Measurements from ENCODE around the gene CCDC106.

DNA sequence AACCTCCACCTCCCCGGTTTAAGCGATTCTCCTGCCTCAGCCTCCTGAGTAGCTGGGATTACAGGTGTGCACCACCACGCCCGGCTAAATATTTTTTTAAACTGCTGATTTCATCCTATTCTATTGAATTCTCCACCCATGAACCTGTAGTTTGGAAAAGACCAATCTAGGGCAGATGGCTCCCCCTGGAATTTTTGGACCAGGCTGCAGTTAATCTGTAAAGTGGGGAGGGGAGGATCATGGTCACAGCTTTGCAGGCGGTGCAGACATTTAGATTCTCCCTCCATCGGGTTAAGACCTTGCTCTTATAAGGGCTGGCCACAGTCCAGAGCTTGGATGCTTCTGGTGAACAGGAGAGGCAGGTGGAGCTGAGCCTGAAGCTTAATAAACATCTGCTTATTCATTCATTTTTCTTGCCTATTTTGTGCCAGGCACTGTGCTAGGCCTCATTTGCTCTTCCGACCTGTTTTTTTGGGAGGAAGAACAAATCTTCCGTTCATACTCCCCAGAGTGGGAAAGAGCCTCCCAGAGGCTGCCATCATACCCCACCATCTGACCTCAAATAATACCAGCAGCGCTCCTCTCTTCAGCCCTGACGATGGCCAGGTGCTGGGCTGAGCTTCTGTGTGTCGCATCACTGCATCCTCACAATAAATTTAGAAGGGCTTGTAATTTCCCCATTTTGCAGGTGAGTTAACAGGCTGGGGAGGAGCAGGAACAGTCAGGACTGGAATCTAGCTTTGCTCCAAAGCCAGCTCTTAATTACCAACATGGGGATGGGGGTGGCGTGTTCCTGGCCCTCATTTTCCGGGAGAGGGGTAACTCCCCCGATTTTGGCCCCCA is 902 bp upstream of the CCDC106 start:
- TF ChIP-seq, protein P1, sequence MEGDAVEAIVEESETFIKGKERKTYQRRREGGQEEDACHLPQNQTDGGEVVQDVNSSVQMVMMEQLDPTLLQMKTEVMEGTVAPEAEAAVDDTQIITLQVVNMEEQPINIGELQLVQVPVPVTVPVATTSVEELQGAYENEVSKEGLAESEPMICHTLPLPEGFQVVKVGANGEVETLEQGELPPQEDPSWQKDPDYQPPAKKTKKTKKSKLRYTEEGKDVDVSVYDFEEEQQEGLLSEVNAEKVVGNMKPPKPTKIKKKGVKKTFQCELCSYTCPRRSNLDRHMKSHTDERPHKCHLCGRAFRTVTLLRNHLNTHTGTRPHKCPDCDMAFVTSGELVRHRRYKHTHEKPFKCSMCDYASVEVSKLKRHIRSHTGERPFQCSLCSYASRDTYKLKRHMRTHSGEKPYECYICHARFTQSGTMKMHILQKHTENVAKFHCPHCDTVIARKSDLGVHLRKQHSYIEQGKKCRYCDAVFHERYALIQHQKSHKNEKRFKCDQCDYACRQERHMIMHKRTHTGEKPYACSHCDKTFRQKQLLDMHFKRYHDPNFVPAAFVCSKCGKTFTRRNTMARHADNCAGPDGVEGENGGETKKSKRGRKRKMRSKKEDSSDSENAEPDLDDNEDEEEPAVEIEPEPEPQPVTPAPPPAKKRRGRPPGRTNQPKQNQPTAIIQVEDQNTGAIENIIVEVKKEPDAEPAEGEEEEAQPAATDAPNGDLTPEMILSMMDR (conservative IDR thresholded peaks at IDR 0.05; ENCODE audit: low read depth, low read length) = no peak
- no peak for TF ChIP-seq EZH2 (IDR thresholded peaks at IDR 0.05; ENCODE audit: low read length, unreplicated experiment)
